ENCODE measurements around the gene SPI1.

SPI1 gene

GRCh38 chr11:47348131-47348802 lies 30.1 kb downstream of the SPI1 start:
- Histone ChIP-seq H3K4me3 (ENCODE audit: low read length in 2 of 2) (no peak overlapping the region), H3K36me3 (ENCODE audit: control insufficient read depth in 2 of 2, insufficient read depth in 2 of 2, low read length in 2 of 2) (no peaks in the 10 kb centered on the region), H3K27me3 (ENCODE audit: control insufficient read depth in 1 of 2, insufficient read depth in 2 of 2, low read length in 2 of 2) (no peaks in the 10 kb centered on the region), H3K27ac (ENCODE audit: low read length) (no peak overlapping the region), H3K4me1 (ENCODE audit: control insufficient read depth, insufficient read depth, low read length) (no peaks in the 10 kb centered on the region), H3K9me3 (ENCODE audit: control insufficient read depth in 2 of 2, low read length in 2 of 2) (no peaks in the 10 kb centered on the region), H3K9ac (ENCODE audit: low read length in 2 of 2) (no peak overlapping the region)

- Histone ChIP-seq H3K27ac (ENCODE audit: low read length) (no peak overlapping the region), H3K9ac (ENCODE audit: low read length in 2 of 2) (no peak overlapping the region), H3K4me3 (ENCODE audit: low read length in 2 of 2) (no peak overlapping the region), H3K27me3 (ENCODE audit: control insufficient read depth in 1 of 2, insufficient read depth in 2 of 2, low read length in 2 of 2) (no peaks in the 10 kb centered on the region), H3K9me3 (ENCODE audit: control insufficient read depth in 2 of 2, low read length in 2 of 2) (no peaks in the 10 kb centered on the region), H3K36me3 (ENCODE audit: control insufficient read depth in 2 of 2, insufficient read depth in 2 of 2, low read length in 2 of 2) (no peaks in the 10 kb centered on the region), H3K4me1 (ENCODE audit: control insufficient read depth, insufficient read depth, low read length) (no peaks in the 10 kb centered on the region)
Observed at GRCh38 chr11:47347137-47347536, 31.2 kb downstream of the SPI1 start.

GRCh38 chr11:47345890-47346563 lies 32.3 kb downstream of the SPI1 start:
- Histone ChIP-seq H3K9me3 (ENCODE audit: control insufficient read depth in 2 of 2, low read length in 2 of 2) (no peaks in the 10 kb centered on the region), H3K36me3 (ENCODE audit: control insufficient read depth in 2 of 2, insufficient read depth in 2 of 2, low read length in 2 of 2) (no peaks in the 10 kb centered on the region), H3K9ac (ENCODE audit: low read length in 2 of 2) (no peak overlapping the region), H3K27ac (ENCODE audit: low read length) (no peak overlapping the region), H3K4me1 (ENCODE audit: control insufficient read depth, insufficient read depth, low read length) (no peaks in the 10 kb centered on the region), H3K4me3 (ENCODE audit: low read length in 2 of 2) (no peak overlapping the region), H3K27me3 (ENCODE audit: control insufficient read depth in 1 of 2, insufficient read depth in 2 of 2, low read length in 2 of 2) (no peaks in the 10 kb centered on the region)

GRCh38 chr11:47342854-47343253 lies 35.5 kb downstream of the SPI1 start:
- Histone ChIP-seq H3K4me3 (ENCODE audit: low read length in 2 of 2) (no peak overlapping the region), H3K9me3 (ENCODE audit: control insufficient read depth in 2 of 2, low read length in 2 of 2) (no peaks in the 10 kb centered on the region), H3K27ac (ENCODE audit: low read length) (no peak overlapping the region), H3K9ac (ENCODE audit: low read length in 2 of 2) (no peak overlapping the region), H3K27me3 (ENCODE audit: control insufficient read depth in 1 of 2, insufficient read depth in 2 of 2, low read length in 2 of 2) (no peaks in the 10 kb centered on the region), H3K36me3 (ENCODE audit: control insufficient read depth in 2 of 2, insufficient read depth in 2 of 2, low read length in 2 of 2) (no peaks in the 10 kb centered on the region), H3K4me1 (ENCODE audit: control insufficient read depth, insufficient read depth, low read length) (no peaks in the 10 kb centered on the region)

GRCh38 chr11:47342036-47342803 lies 36.1 kb downstream of the SPI1 start:
- Histone ChIP-seq H3K9me3 (ENCODE audit: control insufficient read depth in 2 of 2, low read length in 2 of 2) (no peaks in the 10 kb centered on the region), H3K36me3 (ENCODE audit: control insufficient read depth in 2 of 2, insufficient read depth in 2 of 2, low read length in 2 of 2) (no peaks in the 10 kb centered on the region), H3K9ac (ENCODE audit: low read length in 2 of 2) (no peak overlapping the region), H3K4me1 (ENCODE audit: control insufficient read depth, insufficient read depth, low read length) (no peaks in the 10 kb centered on the region), H3K4me3 (ENCODE audit: low read length in 2 of 2) (no peak overlapping the region), H3K27ac (ENCODE audit: low read length) (no peak overlapping the region), H3K27me3 (ENCODE audit: control insufficient read depth in 1 of 2, insufficient read depth in 2 of 2, low read length in 2 of 2) (no peaks in the 10 kb centered on the region)

GRCh38 chr11:47340980-47341775 lies 37.2 kb downstream of the SPI1 start:
- Histone ChIP-seq H3K4me3 (ENCODE audit: low read length in 2 of 2) (no peak overlapping the region), H3K4me1 (ENCODE audit: control insufficient read depth, insufficient read depth, low read length) (no peaks in the 10 kb centered on the region), H3K27me3 (ENCODE audit: control insufficient read depth in 1 of 2, insufficient read depth in 2 of 2, low read length in 2 of 2) (no peaks in the 10 kb centered on the region), H3K9me3 (ENCODE audit: control insufficient read depth in 2 of 2, low read length in 2 of 2) (no peaks in the 10 kb centered on the region), H3K9ac (ENCODE audit: low read length in 2 of 2) (no peak overlapping the region), H3K27ac (ENCODE audit: low read length) (no peak overlapping the region), H3K36me3 (ENCODE audit: control insufficient read depth in 2 of 2, insufficient read depth in 2 of 2, low read length in 2 of 2) (no peaks in the 10 kb centered on the region)

GRCh38 chr11:47340010-47340409 lies 38.3 kb downstream of the SPI1 start:
- Histone ChIP-seq H3K27ac (ENCODE audit: low read length) (no peak overlapping the region), H3K27me3 (ENCODE audit: control insufficient read depth in 1 of 2, insufficient read depth in 2 of 2, low read length in 2 of 2) (no peaks in the 10 kb centered on the region), H3K4me1 (ENCODE audit: control insufficient read depth, insufficient read depth, low read length) (no peaks in the 10 kb centered on the region), H3K9ac (ENCODE audit: low read length in 2 of 2) (no peak overlapping the region), H3K36me3 (ENCODE audit: control insufficient read depth in 2 of 2, insufficient read depth in 2 of 2, low read length in 2 of 2) (no peaks in the 10 kb centered on the region), H3K9me3 (ENCODE audit: control insufficient read depth in 2 of 2, low read length in 2 of 2) (no peaks in the 10 kb centered on the region), H3K4me3 (ENCODE audit: low read length in 2 of 2) (no peak overlapping the region)

GRCh38 chr11:47338396-47339241 lies 39.7 kb downstream of the SPI1 start:
- no peaks in the 10 kb centered on the region for H3K27me3 ChIP-seq (ENCODE audit: control insufficient read depth in 1 of 2, insufficient read depth in 2 of 2, low read length in 2 of 2)
- H3K4me3 ChIP-seq (ENCODE audit: low read length in 2 of 2) = no peak overlapping the region
- H3K27ac ChIP-seq (ENCODE audit: low read length) = no peak overlapping the region
- H3K9me3 ChIP-seq (ENCODE audit: control insufficient read depth in 2 of 2, low read length in 2 of 2) = no peaks in the 10 kb centered on the region
- no peak overlapping the region for H3K9ac ChIP-seq (ENCODE audit: low read length in 2 of 2)
- no peaks in the 10 kb centered on the region for H3K4me1 ChIP-seq (ENCODE audit: control insufficient read depth, insufficient read depth, low read length)
- H3K36me3 ChIP-seq (ENCODE audit: control insufficient read depth in 2 of 2, insufficient read depth in 2 of 2, low read length in 2 of 2) = no peaks in the 10 kb centered on the region

- H3K27ac ChIP-seq (ENCODE audit: low read length) = no peak overlapping the region
- H3K36me3 ChIP-seq (ENCODE audit: control insufficient read depth in 2 of 2, insufficient read depth in 2 of 2, low read length in 2 of 2) = no peaks in the 10 kb centered on the region
- no peak overlapping the region for H3K9ac ChIP-seq (ENCODE audit: low read length in 2 of 2)
- no peak overlapping the region for H3K4me3 ChIP-seq (ENCODE audit: low read length in 2 of 2)
- H3K9me3 ChIP-seq (ENCODE audit: control insufficient read depth in 2 of 2, low read length in 2 of 2) = no peaks in the 10 kb centered on the region
- no peaks in the 10 kb centered on the region for H3K27me3 ChIP-seq (ENCODE audit: control insufficient read depth in 1 of 2, insufficient read depth in 2 of 2, low read length in 2 of 2)
- no peaks in the 10 kb centered on the region for H3K4me1 ChIP-seq (ENCODE audit: control insufficient read depth, insufficient read depth, low read length)
Observed at GRCh38 chr11:47337229-47337924, 41.0 kb downstream of the SPI1 start.
